ENCODE measurements around the gene LOC101059915.
"Not testable (repeated sequence)": the region's sequence is repeated elsewhere in the genome, so short reads cannot be mapped to it uniquely, and the experiment has no call there.

Gene LOC101059915

GRCh38 chrX:71640002-71640401 is 27.3 kb upstream of the LOC101059915 start:
- no peak for DNase-seq (ENCODE audit: low read depth, low spot score)
- Mint-ChIP-seq H3K27me3 (ENCODE audit: low read depth) (no peaks in the 10 kb centered on the region), H3K27ac (ENCODE audit: unreplicated experiment) (no peak overlapping the region), H3K4me3 (no peak overlapping the region), H3K4me1 (no peaks in the 10 kb centered on the region), H3K9me3 (peaks cover 7% of the 10 kb centered on the region), H3K36me3 (ENCODE audit: low read depth) (peaks cover 2% of the 10 kb centered on the region)
- TF ChIP-seq CTCF (conservative IDR thresholded peaks at IDR 0.05): no peak

GRCh38 chrX:71644406-71644805 is 22.9 kb upstream of the LOC101059915 start:
- not testable (repeated sequence) for H3K27ac Mint-ChIP-seq (ENCODE audit: unreplicated experiment); H3K4me1 Mint-ChIP-seq; H3K36me3 Mint-ChIP-seq (ENCODE audit: low read depth); H3K27me3 Mint-ChIP-seq (ENCODE audit: low read depth); H3K4me3 Mint-ChIP-seq; DNase-seq (ENCODE audit: low read depth, low spot score)
- H3K9me3 Mint-ChIP-seq: peaks cover 12% of the 10 kb centered on the region

- H3K36me3 Mint-ChIP-seq (ENCODE audit: low read depth): no peaks in the 10 kb centered on the region
- H3K4me1 Mint-ChIP-seq: no peaks in the 10 kb centered on the region
- no peaks in the 10 kb centered on the region for H3K27me3 Mint-ChIP-seq (ENCODE audit: low read depth)
- no peak overlapping the region for H3K27ac Mint-ChIP-seq (ENCODE audit: unreplicated experiment)
- peaks cover 5% of the 10 kb centered on the region for H3K9me3 Mint-ChIP-seq
- DNase-seq (ENCODE audit: low read depth, low spot score): no peak
- TF ChIP-seq CTCF (conservative IDR thresholded peaks at IDR 0.05): no peak
- no peak overlapping the region for H3K4me3 Mint-ChIP-seq
Measured at GRCh38 chrX:71650333-71650969, 16.9 kb upstream of the LOC101059915 start.

- peak; percentile 51 for DNase-seq (ENCODE audit: low read depth, low spot score)
- H3K4me3 Mint-ChIP-seq: no peak overlapping the region
- no peaks in the 10 kb centered on the region for H3K4me1 Mint-ChIP-seq
- H3K9me3 Mint-ChIP-seq: peaks cover 9% of the 10 kb centered on the region
- no peak overlapping the region for H3K27ac Mint-ChIP-seq (ENCODE audit: unreplicated experiment)
- H3K27me3 Mint-ChIP-seq (ENCODE audit: low read depth): no peaks in the 10 kb centered on the region
- peak; percentile 66 for TF ChIP-seq CTCF (conservative IDR thresholded peaks at IDR 0.05)
- H3K36me3 Mint-ChIP-seq (ENCODE audit: low read depth): peaks cover 3% of the 10 kb centered on the region
Measured at GRCh38 chrX:71652405-71652804, 14.9 kb upstream of the LOC101059915 start.

- no peaks in the 10 kb centered on the region for H3K27me3 Mint-ChIP-seq (ENCODE audit: low read depth)
- no peak overlapping the region for H3K4me3 Mint-ChIP-seq
- DNase-seq (ENCODE audit: low read depth, low spot score): no peak
- no peak for TF ChIP-seq CTCF (conservative IDR thresholded peaks at IDR 0.05)
- no peaks in the 10 kb centered on the region for H3K4me1 Mint-ChIP-seq
- H3K27ac Mint-ChIP-seq (ENCODE audit: unreplicated experiment): no peak overlapping the region
- H3K36me3 Mint-ChIP-seq (ENCODE audit: low read depth): peaks cover 3% of the 10 kb centered on the region
- H3K9me3 Mint-ChIP-seq: peaks cover 5% of the 10 kb centered on the region
Measured at GRCh38 chrX:71653344-71653743, 14.0 kb upstream of the LOC101059915 start.

- Mint-ChIP-seq H3K27ac (ENCODE audit: unreplicated experiment) (no peak overlapping the region), H3K4me3 (no peak overlapping the region), H3K27me3 (ENCODE audit: low read depth) (no peaks in the 10 kb centered on the region), H3K9me3 (peaks cover 6% of the 10 kb centered on the region), H3K36me3 (ENCODE audit: low read depth) (peaks cover 3% of the 10 kb centered on the region), H3K4me1 (no peaks in the 10 kb centered on the region)
- no peak for DNase-seq (ENCODE audit: low read depth, low spot score)
- no peak for TF ChIP-seq CTCF (conservative IDR thresholded peaks at IDR 0.05)
Measured at GRCh38 chrX:71657267-71657666, 10.1 kb upstream of the LOC101059915 start.

Data from neural crest cell (in vitro differentiated cells).